K562 (cell line): ENCODE results near the gene ADARB2.

Experiments used
- POLR2A ChIP-seq: fragments of 450-650 bp; conservative IDR thresholded peaks from 2 replicates; pipeline ENCODE4 v1.6.1; 2016
- YY1 ChIP-seq, 3 experiments: IDR thresholded peaks; 2 replicates each; pipeline ENCODE4 v1.6.1; 2011; ENCODE audit warnings: low read length in 2 of 3, mild to moderate bottlenecking in 2 of 3, moderate library complexity in 2 of 3, borderline replicate concordance in 1 of 3, control low read depth in 1 of 3, low read depth in 1 of 3; ENCODE audit not compliant: insufficient read depth in 3 of 3, insufficient replicate concordance in 2 of 3, control insufficient read depth in 1 of 3, insufficient read length in 1 of 3; ENCODE audit errors: extremely low read depth in 1 of 3
- ZBED1 ChIP-seq: IDR thresholded peaks from 2 replicates; pipeline ENCODE4 v1.6.1; 2014
- ZNF274 ChIP-seq: IDR thresholded peaks from 2 replicates; pipeline ENCODE4 v1.6.1; 2011; ENCODE audit warnings: low read depth, mild to moderate bottlenecking, low read length, moderate library complexity, borderline replicate concordance
- TF ChIP-seq, protein P1 (sequence below), 3 experiments: IDR thresholded peaks in 2 of 3; conservative IDR thresholded peaks in 1 of 3; 2 replicates each; pipeline ENCODE4 v1.5.1; 2011 to 2012; ENCODE audit warnings: low read length in 3 of 3, mild to moderate bottlenecking in 3 of 3, control low read depth in 2 of 3, improper control_type of control experiment in 1 of 3, inconsistent platforms in 1 of 3, low read depth in 1 of 3, mixed read lengths in 1 of 3, moderate library complexity in 1 of 3; ENCODE audit not compliant: insufficient read depth in 2 of 3
- TF ChIP-seq, protein P2 (sequence below): sonication (generic); formaldehyde crosslinking; IDR thresholded peaks from 2 replicates; pipeline ENCODE4 v1.8.1; 2023; ENCODE audit warnings: mild to moderate bottlenecking, missing genetic modification reagents
- TF ChIP-seq, protein P3 (sequence below): fragments of 250-450 bp; sonication (Bioruptor Pico); IDR thresholded peaks from 2 replicates; pipeline ENCODE4 v1.8.0; 2022; ENCODE audit warnings: moderate library complexity, mild to moderate bottlenecking, inconsistent platforms

DNA sequence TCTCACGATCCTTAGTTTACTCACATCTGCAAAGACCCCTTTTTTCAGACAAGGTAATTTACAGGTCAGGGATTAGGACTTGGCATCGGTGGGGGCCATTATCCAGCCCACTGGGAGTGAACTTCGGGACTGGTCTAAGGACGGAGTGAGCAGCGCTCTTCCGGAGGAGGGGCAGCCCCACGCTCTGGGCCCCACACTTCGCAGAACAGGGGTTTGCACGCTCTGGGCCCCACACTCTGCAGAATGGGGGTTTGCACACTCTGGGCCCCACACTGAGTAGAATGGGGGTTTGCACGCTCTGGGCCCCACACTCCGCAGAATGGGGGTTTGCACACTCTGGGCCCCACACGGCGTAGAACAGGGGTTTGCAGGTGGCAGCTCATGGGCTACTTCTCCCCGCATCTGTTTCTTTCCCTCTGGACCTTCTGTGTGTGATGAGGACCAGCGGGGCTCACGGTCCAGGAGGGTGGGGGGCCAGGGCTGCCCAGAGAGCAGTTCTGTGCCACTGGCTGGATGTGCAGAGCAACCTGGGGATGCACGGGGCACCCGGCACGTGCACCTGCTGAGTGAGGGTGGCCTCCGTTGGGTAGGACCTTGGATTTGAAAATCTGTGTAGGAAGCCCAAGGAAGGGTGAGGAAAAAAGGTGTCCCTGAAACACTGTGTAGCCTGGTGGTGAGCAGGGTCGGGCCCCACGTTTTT, 546.4 kb downstream of the ADARB2 start:
- TF ChIP-seq ZBED1: no peak
- TF ChIP-seq YY1 (IDR thresholded peaks at IDR 0.05; ENCODE audit: borderline replicate concordance in 1 of 3, control insufficient read depth in 1 of 3, extremely low read depth in 1 of 3, insufficient read depth in 3 of 3, insufficient read length in 1 of 3, insufficient replicate concordance in 2 of 3, low read depth in 1 of 3, low read length in 2 of 3): no peak
- TF ChIP-seq, protein P1, sequence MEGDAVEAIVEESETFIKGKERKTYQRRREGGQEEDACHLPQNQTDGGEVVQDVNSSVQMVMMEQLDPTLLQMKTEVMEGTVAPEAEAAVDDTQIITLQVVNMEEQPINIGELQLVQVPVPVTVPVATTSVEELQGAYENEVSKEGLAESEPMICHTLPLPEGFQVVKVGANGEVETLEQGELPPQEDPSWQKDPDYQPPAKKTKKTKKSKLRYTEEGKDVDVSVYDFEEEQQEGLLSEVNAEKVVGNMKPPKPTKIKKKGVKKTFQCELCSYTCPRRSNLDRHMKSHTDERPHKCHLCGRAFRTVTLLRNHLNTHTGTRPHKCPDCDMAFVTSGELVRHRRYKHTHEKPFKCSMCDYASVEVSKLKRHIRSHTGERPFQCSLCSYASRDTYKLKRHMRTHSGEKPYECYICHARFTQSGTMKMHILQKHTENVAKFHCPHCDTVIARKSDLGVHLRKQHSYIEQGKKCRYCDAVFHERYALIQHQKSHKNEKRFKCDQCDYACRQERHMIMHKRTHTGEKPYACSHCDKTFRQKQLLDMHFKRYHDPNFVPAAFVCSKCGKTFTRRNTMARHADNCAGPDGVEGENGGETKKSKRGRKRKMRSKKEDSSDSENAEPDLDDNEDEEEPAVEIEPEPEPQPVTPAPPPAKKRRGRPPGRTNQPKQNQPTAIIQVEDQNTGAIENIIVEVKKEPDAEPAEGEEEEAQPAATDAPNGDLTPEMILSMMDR (IDR thresholded peaks at IDR 0.05 in 2 of 3, conservative IDR thresholded peaks at IDR 0.05 in 1 of 3; ENCODE audit: insufficient read depth in 2 of 3, low read depth in 1 of 3, low read length in 3 of 3): no peak
- no peak for TF ChIP-seq ZNF274
- TF ChIP-seq POLR2A: no peak
- TF ChIP-seq, protein P2, sequence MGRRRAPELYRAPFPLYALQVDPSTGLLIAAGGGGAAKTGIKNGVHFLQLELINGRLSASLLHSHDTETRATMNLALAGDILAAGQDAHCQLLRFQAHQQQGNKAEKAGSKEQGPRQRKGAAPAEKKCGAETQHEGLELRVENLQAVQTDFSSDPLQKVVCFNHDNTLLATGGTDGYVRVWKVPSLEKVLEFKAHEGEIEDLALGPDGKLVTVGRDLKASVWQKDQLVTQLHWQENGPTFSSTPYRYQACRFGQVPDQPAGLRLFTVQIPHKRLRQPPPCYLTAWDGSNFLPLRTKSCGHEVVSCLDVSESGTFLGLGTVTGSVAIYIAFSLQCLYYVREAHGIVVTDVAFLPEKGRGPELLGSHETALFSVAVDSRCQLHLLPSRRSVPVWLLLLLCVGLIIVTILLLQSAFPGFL (CRISPR knock-in tag): no peak
- TF ChIP-seq, protein P3, sequence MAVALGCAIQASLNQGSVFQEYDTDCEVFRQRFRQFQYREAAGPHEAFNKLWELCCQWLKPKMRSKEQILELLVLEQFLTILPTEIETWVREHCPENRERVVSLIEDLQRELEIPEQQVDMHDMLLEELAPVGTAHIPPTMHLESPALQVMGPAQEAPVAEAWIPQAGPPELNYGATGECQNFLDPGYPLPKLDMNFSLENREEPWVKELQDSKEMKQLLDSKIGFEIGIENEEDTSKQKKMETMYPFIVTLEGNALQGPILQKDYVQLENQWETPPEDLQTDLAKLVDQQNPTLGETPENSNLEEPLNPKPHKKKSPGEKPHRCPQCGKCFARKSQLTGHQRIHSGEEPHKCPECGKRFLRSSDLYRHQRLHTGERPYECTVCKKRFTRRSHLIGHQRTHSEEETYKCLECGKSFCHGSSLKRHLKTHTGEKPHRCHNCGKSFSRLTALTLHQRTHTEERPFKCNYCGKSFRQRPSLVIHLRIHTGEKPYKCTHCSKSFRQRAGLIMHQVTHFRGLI (CRISPR knock-in tag): no peak
